ENCODE data around the gene CACUL1.

The CACUL1 gene

GRCh38 chr10:118633786-118634185 lies 121.0 kb downstream of the CACUL1 start:
- DNase-seq, result no peak

GRCh38 chr10:118629211-118629610 lies 125.6 kb downstream of the CACUL1 start:
- no peak for DNase-seq

GRCh38 chr10:118628397-118628796 lies 126.4 kb downstream of the CACUL1 start:
- no peak for DNase-seq

GRCh38 chr10:118626953-118627352 lies 127.8 kb downstream of the CACUL1 start:
- DNase-seq, result no peak

Measured in stimulated activated CD4-positive, alpha-beta T cell treated with anti-CD3 and anti-CD28 coated beads, Interleukin-2, amount 100 ng/mL, for 48 hours (primary cell).